CD4-positive, alpha-beta memory T cell (primary cell): ENCODE results near the gene AKT3. TPM values are rescaled to one million over a fixed set of nuclear protein-coding genes. Genes with fewer than 3 reads are reported as not detected.
"Not testable (repeated sequence)": the region's sequence is repeated elsewhere in the genome, so short reads cannot be mapped to it uniquely, and the experiment has no call there.

Experiments used
- CTCF ChIA-PET: fragments of 350-600 bp; sonication (Branson Sonifier 250); formaldehyde crosslinking; loops from one replicate; lab custom pipeline; 2021; ENCODE audit warnings: inconsistent platforms; ENCODE audit not compliant: partially characterized antibody; lab: Charles Lee
- POLR2A ChIA-PET: fragments of 350-600 bp; sonication (Branson Sonifier 250); formaldehyde crosslinking; loops from one replicate; lab custom pipeline; 2021; ENCODE audit not compliant: partially characterized antibody; lab: Charles Lee
- DNase-seq, 5 donors: peaks; one replicate each; pipeline versions ENCODE4 v3.0.0 to v3.0.0-alpha.2; 2020 to 2022; ENCODE audit warnings: mixed read lengths in 1 of 5
- H3K27ac ChIP-seq: one replicate; pipeline ENCODE4 v1.7.0; 2013; ENCODE audit warnings: low read depth, low read length
- H3K27me3 ChIP-seq: 2 replicates; pipeline ENCODE4 v1.7.0; 2013; ENCODE audit warnings: mild to moderate bottlenecking, low read length, moderate library complexity; ENCODE audit not compliant: insufficient read depth
- H3K36me3 ChIP-seq: 2 replicates; pipeline ENCODE4 v1.7.0; 2013; ENCODE audit warnings: mild to moderate bottlenecking, low read length, moderate library complexity; ENCODE audit not compliant: insufficient read depth
- H3K4me1 ChIP-seq: 2 replicates; pipeline ENCODE4 v1.7.0; 2013; ENCODE audit warnings: mild to moderate bottlenecking, low read length, moderate library complexity; ENCODE audit not compliant: insufficient read depth
- H3K4me3 ChIP-seq, 2 donors: one replicate each; pipeline ENCODE4 v1.7.0; 2013; ENCODE audit warnings: low read length in 2 of 2, mild to moderate bottlenecking in 1 of 2
- H3K9me3 ChIP-seq, 2 donors: one replicate each; pipeline ENCODE4 v1.7.0; 2013; ENCODE audit warnings: low read length in 2 of 2, control low read depth in 1 of 2; ENCODE audit not compliant: control insufficient read depth in 1 of 2
- H3K27ac Mint-ChIP-seq, 7 donors: one replicate each; pipeline ENCODE4 v1.8.0; 2020 to 2021; ENCODE audit warnings: mixed read lengths in 7 of 7, mild to moderate bottlenecking in 6 of 7, inconsistent platforms in 3 of 7, moderate library complexity in 3 of 7
- H3K27me3 Mint-ChIP-seq, 2 donors: one replicate each; pipeline ENCODE4 v1.8.0; 2020 to 2021; ENCODE audit warnings: mixed read lengths in 2 of 2
- H3K36me3 Mint-ChIP-seq, 2 donors: one replicate each; pipeline ENCODE4 v1.8.0; 2020 to 2021; ENCODE audit warnings: mixed read lengths in 2 of 2, inconsistent platforms in 1 of 2, mild to moderate bottlenecking in 1 of 2
- H3K4me1 Mint-ChIP-seq, 4 donors: one replicate each; pipeline ENCODE4 v1.8.0; 2020 to 2021; ENCODE audit warnings: mixed read lengths in 4 of 4, mild to moderate bottlenecking in 1 of 4
- H3K4me3 Mint-ChIP-seq, 8 donors: one replicate each; pipeline ENCODE4 v1.8.0; 2020 to 2021; ENCODE audit warnings: mixed read lengths in 8 of 8, mild to moderate bottlenecking in 7 of 8, moderate library complexity in 6 of 8, inconsistent platforms in 3 of 8
- H3K9me3 Mint-ChIP-seq, 8 donors: one replicate each; pipeline ENCODE4 v1.8.0; 2020 to 2021; ENCODE audit warnings: mixed read lengths in 8 of 8, mild to moderate bottlenecking in 5 of 8, inconsistent platforms in 3 of 8, moderate library complexity in 1 of 8
- intact Hi-C: fragments of 100-400 bp; cut with micrococcal nuclease; formaldehyde crosslinking; loops from one replicate; pipeline ENCODE4 v1.15.1; 2023
- polyA plus RNA-seq, 2 donors: library from polyadenylated mRNA; unstranded; fragments of 300-500 nt; fragmentation: Illumina TruSeq; gene quantifications; one replicate each; pipeline ENCODE4 v1.2.3, GENCODE V29; 2021
- total RNA-seq, 2 experiments: library from RNA; stranded (reverse); gene quantifications; one replicate each; pipeline ENCODE4 v1.2.3, GENCODE V29; 2021

Gene AKT3
- total and polyA plus RNA-seq, 4 experiments from 2014 or later = 0.56 to 152 (median 77.1) TPM

- no peak overlapping the region for H3K27ac Mint-ChIP-seq
- H3K27me3 Mint-ChIP-seq = no peaks in the 10 kb centered on the region
- peaks cover 10 to 27% (median 20%) of the 10 kb centered on the region in 4 donors for H3K4me1 Mint-ChIP-seq
- Histone ChIP-seq H3K27ac (no peak overlapping the region), H3K4me3 (no peak overlapping the region), H3K27me3 (no peaks in the 10 kb centered on the region), H3K36me3 (no peaks in the 10 kb centered on the region), H3K4me1 (no peaks in the 10 kb centered on the region), H3K9me3 (no peaks in the 10 kb centered on the region)
- DNase-seq = no peak
- peaks cover 53 to 57% of the 10 kb centered on the region in 2 donors for H3K36me3 Mint-ChIP-seq
- ChIA-PET POLR2A (no interaction called here), CTCF (interaction anchor here (1.1 kb wide), 1 partner anchor 10 kb away, joined by 3 read pairs; no protein-coding TSS in a partner anchor)
- no peaks in the 10 kb centered on the region for H3K9me3 Mint-ChIP-seq
- intact Hi-C loops = no loop called here
- no peak overlapping the region for H3K4me3 Mint-ChIP-seq
These were observed 169.2 kb downstream of the AKT3 start for GRCh38 chr1:243680860-243681259.

GRCh38 chr1:243672539-243673074 is 177.4 kb downstream of the AKT3 start:
- H3K27ac Mint-ChIP-seq = no peak overlapping the region
- no peaks in the 10 kb centered on the region for H3K27me3 ChIP-seq
- peaks cover 30 to 40% of the 10 kb centered on the region in 2 donors for H3K36me3 Mint-ChIP-seq
- no peaks in the 10 kb centered on the region for H3K9me3 Mint-ChIP-seq
- no peak overlapping the region for H3K4me3 Mint-ChIP-seq
- no peaks in the 10 kb centered on the region for H3K4me1 ChIP-seq
- peaks cover 19 to 40% (median 38%) of the 10 kb centered on the region in 4 donors for H3K4me1 Mint-ChIP-seq
- no peak for DNase-seq
- H3K27me3 Mint-ChIP-seq = no peaks in the 10 kb centered on the region
- H3K36me3 ChIP-seq = no peaks in the 10 kb centered on the region
- H3K4me3 ChIP-seq = no peak overlapping the region
- no peak overlapping the region for H3K27ac ChIP-seq
- intact Hi-C loops = no loop called here
- no peaks in the 10 kb centered on the region for H3K9me3 ChIP-seq
- ChIA-PET CTCF (no interaction called here), POLR2A (no interaction called here)

GRCh38 chr1:243667591-243667990 is 182.5 kb downstream of the AKT3 start:
- intact Hi-C loops = no loop called here
- Histone ChIP-seq H3K27ac (no peak overlapping the region), H3K27me3 (no peaks in the 10 kb centered on the region), H3K4me3 (no peak overlapping the region), H3K4me1 (no peaks in the 10 kb centered on the region), H3K36me3 (peaks cover 6% of the 10 kb centered on the region), H3K9me3 (no peaks in the 10 kb centered on the region)
- Mint-ChIP-seq H3K36me3 (peaks cover 32 to 46% of the 10 kb centered on the region in 2 donors), H3K27ac (peak overlapping the region in 6 of 7 donors; percentile 14 to 69 (median 42)), H3K27me3 (no peaks in the 10 kb centered on the region), H3K4me1 (peaks cover 8 to 27% (median 12%) of the 10 kb centered on the region in 4 donors), H3K9me3 (peaks cover 0 to 6% (median 0%) of the 10 kb centered on the region in 8 donors), H3K4me3 (no peak overlapping the region)
- ChIA-PET POLR2A (no interaction called here), CTCF (no interaction called here)
- DNase-seq = no peak

- H3K4me1 Mint-ChIP-seq = peaks cover 7 to 27% (median 10%) of the 10 kb centered on the region in 4 donors
- intact Hi-C loops = no loop called here
- H3K4me1 ChIP-seq = no peaks in the 10 kb centered on the region
- no peaks in the 10 kb centered on the region for H3K27me3 Mint-ChIP-seq
- peaks cover 6% of the 10 kb centered on the region for H3K36me3 ChIP-seq
- DNase-seq = no peak
- H3K36me3 Mint-ChIP-seq = peaks cover 32 to 46% of the 10 kb centered on the region in 2 donors
- peaks cover 0 to 6% (median 0%) of the 10 kb centered on the region in 8 donors for H3K9me3 Mint-ChIP-seq
- no peak overlapping the region for H3K4me3 ChIP-seq
- ChIA-PET CTCF (no interaction called here), POLR2A (no interaction called here)
- H3K27ac Mint-ChIP-seq = peak overlapping the region in 3 of 7 donors; percentile 30 to 69 (median 62)
- no peaks in the 10 kb centered on the region for H3K27me3 ChIP-seq
- H3K9me3 ChIP-seq = no peaks in the 10 kb centered on the region
- no peak overlapping the region for H3K4me3 Mint-ChIP-seq
- no peak overlapping the region for H3K27ac ChIP-seq
These were observed 182.9 kb downstream of the AKT3 start for GRCh38 chr1:243667133-243667532.

- POLR2A ChIA-PET = no interaction called here
- Mint-ChIP-seq H3K27ac (no peak overlapping the region), H3K9me3 (peaks cover 0 to 6% (median 0%) of the 10 kb centered on the region in 8 donors), H3K4me3 (no peak overlapping the region), H3K27me3 (no peaks in the 10 kb centered on the region), H3K4me1 (peaks cover 0 to 20% (median 8%) of the 10 kb centered on the region in 4 donors), H3K36me3 (peaks cover 39 to 60% of the 10 kb centered on the region in 2 donors)
- Histone ChIP-seq H3K36me3 (peaks cover 6% of the 10 kb centered on the region), H3K9me3 (no peaks in the 10 kb centered on the region), H3K27me3 (no peaks in the 10 kb centered on the region), H3K4me3 (no peak overlapping the region), H3K4me1 (no peaks in the 10 kb centered on the region), H3K27ac (no peak overlapping the region)
- intact Hi-C loops = no loop called here
- no peak for DNase-seq
- CTCF ChIA-PET = no interaction called here
These were observed 186.4 kb downstream of the AKT3 start for GRCh38 chr1:243663651-243664050.

- H3K27ac ChIP-seq, H3K27ac Mint-ChIP-seq, H3K4me3 ChIP-seq, intact Hi-C loops, DNase-seq, H3K36me3 ChIP-seq, H3K27me3 Mint-ChIP-seq, H3K27me3 ChIP-seq, H3K9me3 ChIP-seq, CTCF ChIA-PET, POLR2A ChIA-PET, H3K4me3 Mint-ChIP-seq, H3K9me3 Mint-ChIP-seq, H3K4me1 ChIP-seq: not testable (repeated sequence)
- peaks cover 5 to 13% (median 6%) of the 10 kb centered on the region in 4 donors for H3K4me1 Mint-ChIP-seq
- peaks cover 42 to 65% of the 10 kb centered on the region in 2 donors for H3K36me3 Mint-ChIP-seq
These were observed 187.9 kb downstream of the AKT3 start for GRCh38 chr1:243662169-243662568.

GRCh38 chr1:243658594-243659105 is 191.4 kb downstream of the AKT3 start:
- peaks cover 5 to 9% (median 7%) of the 10 kb centered on the region in 4 donors for H3K4me1 Mint-ChIP-seq

More at GRCh38 chr1:243658594-243659105, 191.4 kb downstream of the AKT3 start:
- no peak overlapping the region for H3K4me3 ChIP-seq
- Mint-ChIP-seq H3K4me3 (no peak overlapping the region), H3K9me3 (peaks cover 0 to 6% (median 0%) of the 10 kb centered on the region in 8 donors), H3K36me3 (peaks cover 45 to 58% of the 10 kb centered on the region in 2 donors), H3K27ac (no peak overlapping the region), H3K27me3 (no peaks in the 10 kb centered on the region)
- peaks cover 6% of the 10 kb centered on the region for H3K36me3 ChIP-seq
- no peaks in the 10 kb centered on the region for H3K4me1 ChIP-seq
- no peaks in the 10 kb centered on the region for H3K27me3 ChIP-seq
- intact Hi-C loops = no loop called here
- H3K27ac ChIP-seq = no peak overlapping the region
- POLR2A ChIA-PET = no interaction called here
- DNase-seq = no peak
- H3K9me3 ChIP-seq = no peaks in the 10 kb centered on the region
- CTCF ChIA-PET = no interaction called here
